Gastrocnemius medialis (tissue), 4 donors: ENCODE measurements around the gene MCCC2. TPM values are rescaled to one million over a fixed set of nuclear protein-coding genes. Genes with fewer than 3 reads are reported as not detected.

ENCODE experiments used
- ATAC-seq, 2 donors: fragments of 150-250 bp; one replicate each; pipeline ENCODE4 v1.9.1; 2016
- DNase-seq, 2 donors: peaks; one replicate each; pipeline ENCODE4 v3.0.0-alpha.2; 2019
- H3K27ac ChIP-seq, 4 donors: fragments of 200-600 bp; sonication (generic); 1 replicate in 1 of 4; 2 replicates in 3 of 4; pipeline ENCODE4 v1.5.1; 2016 to 2018; ENCODE audit warnings: mild to moderate bottlenecking in 2 of 4, moderate library complexity in 1 of 4
- H3K27me3 ChIP-seq, 3 donors: fragments of 200-600 bp; sonication (generic) in 2 of 3; 1 replicate in 1 of 3; 2 replicates in 2 of 3; pipeline versions ENCODE4 v1.5.1 to v1.6.0; 2016 to 2019; ENCODE audit warnings: mild to moderate bottlenecking in 1 of 3, moderate library complexity in 1 of 3
- H3K36me3 ChIP-seq, 2 donors: fragments of 200-600 bp; sonication (generic) in 1 of 2; one replicate each; pipeline ENCODE4 v1.5.1; 2017 to 2018
- H3K4me1 ChIP-seq, 2 donors: fragments of 200-600 bp; sonication (generic) in 1 of 2; one replicate each; pipeline ENCODE4 v1.5.1; 2016 to 2017; ENCODE audit warnings: mild to moderate bottlenecking in 2 of 2
- H3K4me3 ChIP-seq, 4 donors: fragments of 200-600 bp; sonication (generic) in 3 of 4; 1 replicate in 1 of 4; 2 replicates in 3 of 4; pipeline ENCODE4 v1.5.1; 2016 to 2019; ENCODE audit warnings: mild to moderate bottlenecking in 2 of 4
- H3K9me3 ChIP-seq, 3 donors: fragments of 200-600 bp; sonication (generic) in 2 of 3; 1 replicate in 1 of 3; 2 replicates in 2 of 3; pipeline ENCODE4 v1.5.1; 2016 to 2019
- POLR2A ChIP-seq, 2 donors: fragments of 450-650 bp; IDR thresholded peaks; one replicate each; pipeline ENCODE4 v1.6.1; 2017; ENCODE audit warnings: antibody characterized with exemption in 2 of 2, mild to moderate bottlenecking in 2 of 2, moderate library complexity in 2 of 2
- in situ Hi-C, 4 donors: fragments of 200-750 bp; cut with MboI; loops; one replicate each; pipeline versions ENCODE4 v1.15.0 to v1.8.0; 2017; ENCODE audit warnings: low sequenced_read_pairs in 4 of 4
- intact Hi-C: fragments of 100-400 bp; cut with DNase I; formaldehyde crosslinking; loops from one replicate; pipeline ENCODE4 v1.15.1; 2023; ENCODE audit warnings: low total_unique reads
- total RNA-seq, 4 donors: library from RNA; depleted of rRNA; stranded (reverse); fragments of >200 nt; gene quantifications; one replicate each; pipeline versions ENCODE4 v1.1.0 to v1.2.3, GENCODE V29; 2016
- TF ChIP-seq, protein P1 (sequence below), 5 experiments: fragments of 450-650 bp in 3 of 5; fragments of 200-600 bp in 2 of 5; sonication (generic) in 2 of 5; IDR thresholded peaks in 4 of 5; conservative IDR thresholded peaks in 1 of 5; 1 replicate in 4 of 5; 2 replicates in 1 of 5; pipeline ENCODE4 v1.5.1; 2016 to 2019; ENCODE audit warnings: antibody characterized with exemption in 5 of 5, mild to moderate bottlenecking in 3 of 5, moderate library complexity in 3 of 5

MCCC2 gene
- total RNA-seq, 4 donors from 2014 or later, result 41.4 to 51.4 (median 46.9) TPM

- peaks cover under 1 to 7% of the 10 kb centered on the region in 2 donors for H3K4me1 ChIP-seq
- no peak overlapping the region for H3K27ac ChIP-seq
- TF ChIP-seq, protein P1, sequence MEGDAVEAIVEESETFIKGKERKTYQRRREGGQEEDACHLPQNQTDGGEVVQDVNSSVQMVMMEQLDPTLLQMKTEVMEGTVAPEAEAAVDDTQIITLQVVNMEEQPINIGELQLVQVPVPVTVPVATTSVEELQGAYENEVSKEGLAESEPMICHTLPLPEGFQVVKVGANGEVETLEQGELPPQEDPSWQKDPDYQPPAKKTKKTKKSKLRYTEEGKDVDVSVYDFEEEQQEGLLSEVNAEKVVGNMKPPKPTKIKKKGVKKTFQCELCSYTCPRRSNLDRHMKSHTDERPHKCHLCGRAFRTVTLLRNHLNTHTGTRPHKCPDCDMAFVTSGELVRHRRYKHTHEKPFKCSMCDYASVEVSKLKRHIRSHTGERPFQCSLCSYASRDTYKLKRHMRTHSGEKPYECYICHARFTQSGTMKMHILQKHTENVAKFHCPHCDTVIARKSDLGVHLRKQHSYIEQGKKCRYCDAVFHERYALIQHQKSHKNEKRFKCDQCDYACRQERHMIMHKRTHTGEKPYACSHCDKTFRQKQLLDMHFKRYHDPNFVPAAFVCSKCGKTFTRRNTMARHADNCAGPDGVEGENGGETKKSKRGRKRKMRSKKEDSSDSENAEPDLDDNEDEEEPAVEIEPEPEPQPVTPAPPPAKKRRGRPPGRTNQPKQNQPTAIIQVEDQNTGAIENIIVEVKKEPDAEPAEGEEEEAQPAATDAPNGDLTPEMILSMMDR (IDR thresholded peaks at IDR 0.05 in 4 of 5, conservative IDR thresholded peaks at IDR 0.05 in 1 of 5), result no peak
- TF ChIP-seq POLR2A (IDR thresholded peaks at IDR 0.05), result no peak
- no peak overlapping the region for H3K4me3 ChIP-seq
- no peaks in the 10 kb centered on the region for H3K27me3 ChIP-seq
- intact Hi-C loops, result no loop called here
- no peak for DNase-seq
- in situ Hi-C loops, result loop anchor here in 1 of 4 donors (10.0 kb wide), 1 partner anchor 722 kb away; no protein-coding TSS in a partner anchor
- ATAC-seq, result no peak
- H3K9me3 ChIP-seq, result no peaks in the 10 kb centered on the region
- H3K36me3 ChIP-seq, result no peaks in the 10 kb centered on the region
These were observed 4.1 kb upstream of the MCCC2 start for GRCh38 chr5:71582945-71583584.

DNA sequence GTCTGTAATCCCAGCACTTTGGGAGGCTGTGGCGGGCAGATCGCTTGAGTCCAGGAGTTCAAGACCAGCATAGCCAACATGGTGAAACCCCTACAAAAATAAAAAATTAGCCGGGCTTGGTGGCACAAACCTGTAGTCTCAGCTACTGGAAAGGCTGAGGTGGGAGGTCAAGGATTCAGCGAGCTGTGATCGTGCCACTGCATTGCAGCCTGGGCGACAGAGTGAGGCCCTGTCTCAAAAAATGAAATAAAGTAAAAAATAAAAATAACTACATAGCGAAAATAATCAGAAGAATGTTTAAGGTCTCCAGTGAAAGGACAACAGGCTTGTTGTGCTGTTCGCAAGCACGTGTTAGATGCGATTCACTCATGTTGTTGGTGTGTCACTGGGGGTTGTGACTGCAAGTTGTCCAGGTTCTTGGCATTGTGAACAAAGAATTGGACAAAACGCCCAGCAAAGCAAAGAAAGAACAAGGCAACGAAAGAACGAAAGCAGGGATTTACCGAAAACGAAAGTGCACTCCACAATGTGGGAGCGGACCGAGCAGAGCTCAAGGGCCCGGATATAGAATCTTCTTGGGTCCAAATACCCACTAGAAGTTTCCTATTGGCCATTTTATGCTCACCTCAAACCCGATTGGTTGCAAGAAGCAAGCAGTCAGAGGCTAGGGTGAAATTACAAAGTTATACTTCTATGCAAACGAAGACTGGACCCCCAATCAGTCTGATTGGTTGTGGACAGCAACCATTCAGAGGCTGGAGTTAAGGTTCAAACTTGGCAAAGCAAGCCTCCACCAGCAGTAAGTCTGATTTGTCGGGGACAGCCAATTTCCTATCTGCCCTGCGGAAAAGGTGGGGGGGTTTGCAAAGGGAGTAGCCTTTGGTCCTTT, 844 bp upstream of the MCCC2 start:
- no peaks in the 10 kb centered on the region for H3K27me3 ChIP-seq
- TF ChIP-seq, protein P1 (IDR thresholded peaks at IDR 0.05 in 4 of 5, conservative IDR thresholded peaks at IDR 0.05 in 1 of 5), result no peak
- no peak for TF ChIP-seq POLR2A (IDR thresholded peaks at IDR 0.05)
- H3K4me1 ChIP-seq, result peaks cover 13 to 21% of the 10 kb centered on the region in 2 donors
- in situ Hi-C loops (loop anchor here in 1 of 4 donors (10.0 kb wide), 1 partner anchor 719 kb away; no protein-coding TSS in a partner anchor), intact Hi-C loops (no loop called here)
- no peak for DNase-seq
- ATAC-seq, result peak in 1 of 2 donors; percentile 28
- H3K4me3 ChIP-seq, result peak overlapping the region; percentile 68 to 92 (median 76)
- H3K36me3 ChIP-seq, result no peaks in the 10 kb centered on the region
- peak overlapping the region; percentile 80 to 87 (median 85) for H3K27ac ChIP-seq
- no peaks in the 10 kb centered on the region for H3K9me3 ChIP-seq

DNA sequence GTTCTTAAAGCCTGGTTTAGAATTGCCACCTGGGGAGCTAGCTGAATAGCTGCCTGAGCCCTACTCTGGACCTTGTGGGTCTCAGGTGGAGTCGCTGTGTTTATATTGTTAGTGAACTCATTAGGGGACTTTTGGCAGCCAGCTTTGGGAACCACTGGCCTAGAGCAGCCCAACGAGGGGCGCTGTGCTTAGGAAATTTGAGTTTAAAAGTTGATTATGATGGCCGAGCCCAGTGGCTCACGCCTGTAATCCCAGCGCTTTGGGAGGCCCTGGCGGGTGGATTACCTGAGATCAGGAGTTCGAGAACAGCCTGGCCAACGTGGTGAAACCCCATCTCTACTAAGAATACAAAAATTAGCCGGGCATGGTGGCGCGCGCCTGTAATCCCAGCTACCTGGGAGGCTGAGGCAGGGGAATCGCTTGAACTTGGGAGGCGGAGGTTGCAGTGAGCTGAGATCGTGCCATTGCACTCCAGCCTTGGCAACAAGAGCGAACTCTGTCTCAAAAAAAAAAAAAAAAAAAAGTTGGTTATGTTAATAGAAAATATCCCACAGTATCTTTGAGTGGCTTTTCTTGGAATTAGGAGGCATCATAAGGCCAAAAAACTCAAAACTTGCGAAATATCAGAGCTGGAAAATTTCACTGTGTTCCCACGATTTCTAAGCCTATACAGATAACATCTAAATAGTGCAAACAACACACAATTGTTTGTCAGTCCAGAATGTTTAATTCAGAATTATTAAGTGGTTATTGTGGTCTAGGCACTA, 809 bp downstream of the MCCC2 start:
- no peaks in the 10 kb centered on the region for H3K36me3 ChIP-seq
- intact Hi-C loops, result no loop called here
- H3K4me1 ChIP-seq, result peaks cover 13 to 21% of the 10 kb centered on the region in 2 donors
- ATAC-seq (peak; percentile 18 to 21), DNase-seq (no peak)
- peak overlapping the region; percentile 80 to 87 (median 85) for H3K27ac ChIP-seq
- peak overlapping the region; percentile 68 to 92 (median 76) for H3K4me3 ChIP-seq
- no peaks in the 10 kb centered on the region for H3K27me3 ChIP-seq
- TF ChIP-seq POLR2A (IDR thresholded peaks at IDR 0.05), result no peak
- TF ChIP-seq, protein P1 (IDR thresholded peaks at IDR 0.05 in 4 of 5, conservative IDR thresholded peaks at IDR 0.05 in 1 of 5), result no peak
- in situ Hi-C loops, result loop anchor here in 1 of 4 donors (10.0 kb wide), 1 partner anchor 717 kb away; no protein-coding TSS in a partner anchor
- H3K9me3 ChIP-seq, result no peaks in the 10 kb centered on the region

GRCh38 chr5:71588533-71588885, 1.4 kb downstream of the MCCC2 start:
- in situ Hi-C loops, result loop anchor here in 1 of 4 donors (10.0 kb wide), 1 partner anchor 716 kb away; no protein-coding TSS in a partner anchor
- no peak for DNase-seq
- TF ChIP-seq, protein P1 (IDR thresholded peaks at IDR 0.05 in 4 of 5, conservative IDR thresholded peaks at IDR 0.05 in 1 of 5), result no peak
- no peak for TF ChIP-seq POLR2A (IDR thresholded peaks at IDR 0.05)
- no peak for ATAC-seq
- no peaks in the 10 kb centered on the region for H3K36me3 ChIP-seq
- H3K9me3 ChIP-seq, result no peaks in the 10 kb centered on the region
- H3K27ac ChIP-seq, result no peak overlapping the region
- H3K4me1 ChIP-seq, result peaks cover 13 to 21% of the 10 kb centered on the region in 2 donors
- H3K27me3 ChIP-seq, result no peaks in the 10 kb centered on the region
- peak overlapping the region in 2 of 4 donors; percentile 68 to 92 for H3K4me3 ChIP-seq
- intact Hi-C loops, result no loop called here
